SKM-1 treated with dmso at 0.1 percent for 144 hours (cell line): ENCODE data around the gene ZNF835.

Experiments
- DNase-seq: peaks from one replicate; lab custom pipeline; 2025; ENCODE audit not compliant: unreplicated experiment; lab: John Stamatoyannopoulos, UW

The ZNF835 gene

GRCh38 chr19:56663931-56664500 lies 7.5 kb downstream of the ZNF835 start:
- no peak for DNase-seq

DNA sequence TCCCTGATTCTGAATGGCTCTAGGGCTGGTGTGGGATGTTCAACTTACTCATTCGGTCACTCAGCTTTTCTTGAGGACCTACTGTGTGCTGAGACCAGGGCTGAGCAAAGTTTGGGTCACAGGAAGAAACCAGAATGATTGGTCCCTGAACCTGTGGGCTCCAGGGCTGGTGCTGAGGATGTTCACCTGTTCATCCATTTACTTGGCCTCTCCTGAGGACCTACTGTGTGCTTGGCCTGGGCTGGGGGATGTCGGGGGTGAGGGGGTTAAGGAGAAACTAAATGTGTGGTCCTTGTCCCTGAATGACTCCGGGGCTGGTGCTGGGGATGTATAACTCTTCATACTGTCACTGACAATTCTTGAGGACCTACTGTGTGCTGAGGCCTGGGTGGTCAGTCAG lies 10.3 kb downstream of the ZNF835 start:
- DNase-seq: no peak

DNA sequence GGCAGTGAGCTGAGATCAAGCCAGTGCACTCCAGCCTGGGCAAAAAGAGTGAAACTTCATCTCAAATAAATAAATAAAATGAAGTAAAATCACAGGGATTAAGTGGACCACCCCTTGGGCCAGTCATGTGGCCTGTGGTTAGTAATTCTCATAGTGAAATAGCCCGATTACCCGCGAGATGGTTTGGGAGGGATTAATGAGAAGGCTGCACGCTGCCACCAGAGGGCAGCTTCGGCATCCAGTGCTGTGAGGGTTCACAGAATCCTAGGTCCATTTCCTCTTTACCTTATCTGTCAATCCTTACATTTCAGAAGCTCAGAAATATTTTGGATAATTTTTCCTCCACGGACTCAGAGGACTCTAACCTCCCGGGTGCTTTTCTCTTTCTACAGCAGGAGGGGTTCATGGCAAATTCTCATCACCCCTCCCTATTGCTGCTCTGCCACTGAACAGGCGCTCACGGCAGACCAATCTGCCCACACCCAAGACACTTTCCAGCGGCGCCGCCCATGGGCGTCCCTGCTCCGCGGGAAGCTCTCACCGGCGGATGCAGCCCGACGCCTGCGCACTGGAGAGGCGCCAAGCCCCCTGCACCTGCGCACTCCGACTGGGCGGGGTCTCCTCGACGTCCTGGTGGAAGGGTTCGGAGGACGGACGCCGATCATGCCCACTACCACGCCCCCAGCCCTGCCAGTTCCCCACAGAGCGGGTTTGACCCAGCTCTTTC lies 11.0 kb downstream of the ZNF835 start:
- DNase-seq: no peak

- no peak for DNase-seq
Measured at GRCh38 chr19:56654151-56654550, 17.4 kb downstream of the ZNF835 start.

DNA sequence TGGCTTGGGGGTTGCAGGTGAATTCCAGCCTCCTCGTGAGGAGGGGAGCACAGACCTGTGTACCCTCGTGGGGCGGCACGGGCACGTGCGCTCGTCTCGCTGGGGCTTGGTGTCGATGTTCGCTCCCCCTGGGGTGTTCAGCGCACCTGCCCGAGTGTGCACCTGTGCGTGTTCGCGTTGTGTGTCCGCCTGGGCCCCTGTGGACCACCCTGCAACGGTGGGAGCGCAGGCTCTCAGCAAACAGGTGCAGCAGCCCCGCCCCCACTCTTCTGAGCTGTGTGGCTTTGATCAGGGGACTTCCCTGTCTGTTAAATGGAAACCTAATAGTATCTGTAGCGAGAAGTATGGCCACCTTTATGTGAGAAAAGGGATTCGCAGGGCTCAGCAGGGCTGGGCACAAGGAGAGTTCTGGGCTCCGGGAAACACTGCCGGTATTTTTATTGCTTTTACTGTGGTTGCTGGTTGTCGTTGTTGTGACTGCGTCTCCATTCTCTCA lies 28.0 kb downstream of the ZNF835 start:
- no peak for DNase-seq

DNA sequence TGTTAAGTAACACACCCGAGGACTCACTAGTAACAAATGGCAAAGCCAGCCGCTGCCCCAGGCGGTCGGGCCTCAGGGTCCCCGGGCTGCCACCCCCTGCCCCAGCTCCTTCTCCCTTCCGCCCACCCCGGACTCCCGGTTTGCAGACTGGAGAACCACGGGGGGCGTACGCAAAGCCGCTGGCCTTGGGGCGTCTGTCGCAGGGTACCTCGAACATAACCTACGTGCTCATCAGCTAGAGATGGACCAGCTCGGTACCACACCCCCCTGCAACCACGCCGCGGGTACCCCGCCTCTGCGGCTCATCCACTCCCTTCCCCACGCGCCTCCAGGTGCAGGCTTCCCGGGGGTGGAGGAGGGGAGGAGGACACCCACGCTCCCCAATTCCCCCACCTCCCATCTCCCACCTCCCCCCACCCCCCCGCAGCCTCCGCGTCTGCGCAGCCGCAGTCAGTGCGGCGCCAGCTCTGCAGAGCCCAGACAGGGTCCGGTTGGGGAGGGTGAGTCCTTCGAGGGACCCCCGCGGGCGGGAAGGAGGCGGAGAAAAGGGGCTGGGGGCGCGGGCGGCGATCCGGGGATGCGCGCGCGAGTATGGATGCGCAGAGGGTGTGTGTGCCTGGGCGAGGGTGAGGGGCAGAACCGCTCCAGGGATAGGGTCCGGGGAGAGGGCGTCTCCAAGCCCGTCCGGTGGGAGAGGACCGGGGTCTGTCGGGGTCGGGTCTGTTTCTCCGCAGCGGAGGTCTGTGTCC lies 28.7 kb downstream of the ZNF835 start, which contains the start of gene SMIM17:
TSS of gene SMIM17 (plus strand) at position 449 of the 749 bp plus-strand sequence. CDS start 2,509 bp downstream, outside the sequence.
- DNase-seq: no peak

GRCh38 chr19:56639217-56639616 lies 32.3 kb downstream of the ZNF835 start:
- DNase-seq: no peak

- DNase-seq: no peak
Measured at GRCh38 chr19:56637976-56638555, 33.5 kb downstream of the ZNF835 start.

GRCh38 chr19:56633021-56633420 lies 38.5 kb downstream of the ZNF835 start:
- no peak for DNase-seq

GRCh38 chr19:56625708-56626107 lies 45.8 kb downstream of the ZNF835 start:
- no peak for DNase-seq

DNA sequence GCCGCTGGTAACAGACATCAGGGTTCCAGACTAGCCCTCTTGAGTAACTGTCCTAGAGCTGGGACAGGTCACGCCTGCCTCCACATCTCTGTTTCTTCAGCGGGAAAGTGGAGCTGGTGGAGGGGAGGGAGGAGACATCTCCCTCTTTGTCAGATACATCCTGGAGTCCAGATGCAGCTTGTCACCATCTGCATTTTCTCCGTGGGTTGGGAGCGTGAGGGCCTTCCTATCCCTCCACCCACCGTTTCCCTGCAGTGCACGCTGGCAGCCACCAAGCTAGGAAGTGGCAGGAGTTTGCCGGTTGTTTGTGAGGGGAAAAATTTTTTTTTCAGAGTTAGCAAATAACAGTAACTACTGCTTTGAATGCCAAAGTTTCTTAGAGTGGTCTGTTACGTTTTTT lies 48.6 kb downstream of the ZNF835 start:
- no peak for DNase-seq

DNA sequence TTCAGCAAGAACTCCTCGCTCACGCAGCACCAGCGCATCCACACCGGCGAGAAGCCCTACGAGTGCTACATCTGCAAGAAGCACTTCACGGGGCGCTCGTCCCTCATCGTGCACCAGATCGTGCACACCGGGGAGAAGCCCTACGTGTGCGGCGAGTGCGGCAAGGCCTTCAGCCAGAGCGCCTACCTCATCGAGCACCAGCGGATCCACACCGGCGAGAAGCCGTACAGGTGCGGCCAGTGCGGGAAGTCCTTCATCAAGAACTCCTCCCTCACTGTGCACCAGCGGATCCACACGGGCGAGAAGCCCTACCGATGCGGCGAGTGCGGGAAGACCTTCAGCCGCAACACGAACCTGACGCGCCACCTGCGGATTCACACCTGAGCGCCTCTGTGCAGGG lies 49.2 kb downstream of the ZNF835 start:
- no peak for DNase-seq

- DNase-seq: no peak
Measured at GRCh38 chr19:56619121-56619520, 52.4 kb downstream of the ZNF835 start.

- no peak for DNase-seq
Measured at GRCh38 chr19:56617531-56617930, 54.0 kb downstream of the ZNF835 start.

GRCh38 chr19:56613639-56614038 lies 57.9 kb downstream of the ZNF835 start:
- DNase-seq: no peak

GRCh38 chr19:56612737-56613136 lies 58.8 kb downstream of the ZNF835 start:
- DNase-seq: no peak
